Psoas muscle (tissue), 8 donors: Measurements from ENCODE around the gene SPDYE3. TPM values are rescaled to one million over a fixed set of nuclear protein-coding genes. Genes with fewer than 3 reads are reported as not detected.

Experiments
- ATAC-seq, 4 donors: fragments of 200-7000 bp; cut with Tn5 transposase; one replicate each; pipeline ENCODE4 v1.9.1; 2020; ENCODE audit warnings: moderate library complexity in 3 of 4, mild to moderate bottlenecking in 2 of 4
- DNase-seq, 2 donors: peaks; one replicate each; pipeline ENCODE4 v3.0.0-alpha.2; 2020
- H3K27ac ChIP-seq: fragments of 200-600 bp; one replicate; pipeline ENCODE4 v1.8.0; 2022
- H3K27me3 ChIP-seq, 3 donors: fragments of 200-600 bp in 1 of 3; one replicate each; pipeline versions ENCODE4 v1.6.1 to v1.8.0; 2013 to 2022; ENCODE audit warnings: low read length in 2 of 3, mild to moderate bottlenecking in 2 of 3, moderate library complexity in 1 of 3; ENCODE audit not compliant: insufficient read depth in 3 of 3
- H3K36me3 ChIP-seq, 2 donors: fragments of 200-600 bp in 1 of 2; one replicate each; pipeline versions ENCODE4 v1.6.1 to v1.8.0; 2013 to 2022; ENCODE audit warnings: low read depth in 1 of 2, mild to moderate bottlenecking in 1 of 2, moderate library complexity in 1 of 2; ENCODE audit not compliant: insufficient read depth in 1 of 2
- H3K4me1 ChIP-seq: fragments of 200-600 bp; one replicate; pipeline ENCODE4 v1.8.0; 2022
- H3K4me3 ChIP-seq: fragments of 200-600 bp; one replicate; pipeline ENCODE4 v1.8.0; 2022; ENCODE audit warnings: mild to moderate bottlenecking
- H3K9me3 ChIP-seq: fragments of 200-600 bp; one replicate; pipeline ENCODE4 v1.8.0; 2022
- CTCF ChIP-seq: fragments of 200-600 bp; IDR thresholded peaks from one replicate; pipeline ENCODE4 v1.8.0; 2022; ENCODE audit warnings: antibody characterized with exemption
- WGBS, 3 donors: extraction: QIAGEN DNeasy Blood & Tissue Kit; methylation state at CpG; one replicate each; pipeline versions ENCODE4 v1.1.6 to v1.1.7; 2013; 5-methylcytosine and 5-hydroxymethylcytosine counted together
- intact Hi-C, 2 donors: fragments of 100-400 bp; cut with DNase I; formaldehyde crosslinking; loops; one replicate each; pipeline versions ENCODE4 v1.11.0 to v1.14.2; 2022
- polyA plus RNA-seq, 3 donors: library from polyadenylated mRNA; stranded (reverse); fragments of 200-250 nt; gene quantifications; one replicate each; pipeline ENCODE4 v1.2.3, GENCODE V29; 2013
- total RNA-seq, 4 donors: library from RNA; stranded (reverse); fragmentation: NEBNext Ultra II Directional in 2 of 4; extraction: Animal tissue kit (Norgen Biotek cat#: 25700) in 2 of 4; gene quantifications; one replicate each; pipeline versions ENCODE4 v1.2.1 to v1.2.4, GENCODE V29; 2021 to 2023
- donor health status: healthy with polysubstance abuse.
- donor health status: DM: no; HTN: no; CAD: no; lungs with moderate emphysema.
- donor health status: Bipolar disorder and iron deficiency.
- donor health status: healthy.
- donor health status: DM: yes; HTN: yes; CAD: no.
- donor health status: DM: no; HTN: no; CAD: no.
- donor health status: DM: no; HTN: no; CAD: no.
- donor health status: DM: yes; HTN: yes; CAD: no.

Gene SPDYE3
- total and polyA plus RNA-seq, 7 donors, result 0.09 to 0.19 TPM; not detected in 5

DNA sequence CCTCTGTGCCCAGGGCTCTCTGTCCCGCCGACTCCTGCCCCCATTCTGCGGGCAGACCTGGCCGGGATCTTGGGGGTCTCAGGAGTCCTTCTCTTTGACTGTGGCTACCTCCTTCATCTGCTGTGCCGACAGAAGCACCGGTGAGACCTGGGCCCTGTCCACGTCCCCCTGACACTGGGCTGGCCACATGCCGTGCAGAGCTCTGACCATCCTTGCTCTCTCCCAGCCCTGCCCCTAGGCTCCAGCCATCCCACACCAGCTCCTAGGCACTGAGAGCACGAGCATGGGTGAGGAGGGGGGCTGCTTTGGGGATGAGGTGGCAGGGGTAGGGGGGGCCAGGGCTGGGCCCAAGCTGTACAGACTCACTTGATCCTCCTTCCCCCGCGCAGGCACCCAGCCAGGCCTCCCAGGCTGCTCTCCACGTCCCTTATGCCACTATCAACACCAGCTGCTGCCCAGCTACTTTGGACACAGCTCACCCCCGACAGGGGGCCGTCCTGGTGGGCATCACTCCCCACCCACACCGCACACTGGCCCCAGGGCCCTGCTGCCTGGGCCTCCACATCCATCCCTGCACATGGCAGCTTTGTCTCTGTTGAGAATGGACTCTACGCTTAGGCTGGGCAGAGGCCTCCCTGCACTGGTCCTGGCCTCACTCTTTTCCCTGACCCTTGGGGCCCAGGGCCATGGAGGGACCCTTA lies 45.6 kb downstream of the SPDYE3 start:
- 86 to 95% (median 87%) methylated on average over 13 to 16 of the region's 16 CpGs for WGBS, 3 donors

DNA sequence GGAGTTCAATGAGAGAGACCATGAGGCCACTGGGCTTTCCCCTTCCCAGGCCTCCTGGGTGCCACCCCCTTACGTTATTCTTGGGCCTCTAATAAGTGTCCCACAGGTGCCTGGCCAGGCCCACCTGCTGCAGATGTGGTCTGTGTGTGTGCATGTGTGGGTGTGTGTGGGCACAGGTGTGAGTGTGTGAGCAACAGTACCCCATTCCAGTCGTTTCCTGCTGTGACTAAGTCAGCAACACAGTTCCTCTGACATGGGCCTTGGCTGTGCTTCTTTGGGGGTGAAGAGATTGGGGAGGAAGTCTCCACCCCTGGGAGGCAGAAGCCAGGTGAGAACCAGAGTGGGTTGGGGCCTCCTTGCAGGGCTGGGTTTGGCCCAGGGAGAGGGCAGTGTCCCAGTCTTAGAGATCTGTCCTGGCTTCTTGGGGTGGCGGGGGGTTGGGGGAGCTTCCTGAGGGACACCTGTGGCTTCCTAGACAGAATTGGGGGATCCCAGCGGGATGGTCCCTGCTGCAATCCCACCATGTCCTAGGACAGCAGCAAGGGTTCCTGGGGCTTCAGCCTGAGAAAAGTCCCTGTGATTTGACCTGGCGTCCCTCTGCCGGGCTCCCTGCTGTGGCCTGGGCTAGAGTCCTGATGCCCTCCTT lies 46.3 kb downstream of the SPDYE3 start:
- Histone ChIP-seq H3K27me3 (no peaks in the 10 kb centered on the region), H3K4me3 (no peak overlapping the region), H3K36me3 (peaks cover 5 to 98% of the 10 kb centered on the region in 2 donors), H3K27ac (no peak overlapping the region), H3K9me3 (no peaks in the 10 kb centered on the region), H3K4me1 (no peaks in the 10 kb centered on the region)
- no peak for ATAC-seq
- DNase-seq, result no peak
- TF ChIP-seq CTCF, result no peak
- WGBS, 3 donors, result 77 to 79% (median 78%) methylated on average over 6 of the region's 6 CpGs
- intact Hi-C loops, result no loop called here

More for the DNA sequence above, 45.6 kb downstream of the SPDYE3 start:
- ATAC-seq, result no peak
- Histone ChIP-seq H3K4me1 (no peaks in the 10 kb centered on the region), H3K4me3 (no peak overlapping the region), H3K27ac (no peak overlapping the region), H3K27me3 (no peaks in the 10 kb centered on the region), H3K9me3 (no peaks in the 10 kb centered on the region), H3K36me3 (peaks cover 5 to 98% of the 10 kb centered on the region in 2 donors)
- intact Hi-C loops, result no loop called here
- TF ChIP-seq CTCF, result no peak
- DNase-seq, result peak in 1 of 2 donors; percentile 48

- peak in 1 of 2 donors; percentile 21 for DNase-seq
- intact Hi-C loops, result loop anchor here in 1 of 2 donors (5.0 kb wide), 1 partner anchor 36 kb away; no protein-coding TSS in a partner anchor
- TF ChIP-seq CTCF, result no peak
- H3K27me3 ChIP-seq, result no peaks in the 10 kb centered on the region
- no peaks in the 10 kb centered on the region for H3K4me1 ChIP-seq
- H3K27ac ChIP-seq, result no peak overlapping the region
- no peaks in the 10 kb centered on the region for H3K9me3 ChIP-seq
- H3K4me3 ChIP-seq, result no peak overlapping the region
- ATAC-seq, result no peak
- 85 to 92% (median 91%) methylated on average over 8 of the region's 8 CpGs for WGBS, 3 donors
- H3K36me3 ChIP-seq, result peaks cover 8 to 98% of the 10 kb centered on the region in 2 donors
Measured at GRCh38 chr7:100356416-100357068, 49.0 kb downstream of the SPDYE3 start.

DNA sequence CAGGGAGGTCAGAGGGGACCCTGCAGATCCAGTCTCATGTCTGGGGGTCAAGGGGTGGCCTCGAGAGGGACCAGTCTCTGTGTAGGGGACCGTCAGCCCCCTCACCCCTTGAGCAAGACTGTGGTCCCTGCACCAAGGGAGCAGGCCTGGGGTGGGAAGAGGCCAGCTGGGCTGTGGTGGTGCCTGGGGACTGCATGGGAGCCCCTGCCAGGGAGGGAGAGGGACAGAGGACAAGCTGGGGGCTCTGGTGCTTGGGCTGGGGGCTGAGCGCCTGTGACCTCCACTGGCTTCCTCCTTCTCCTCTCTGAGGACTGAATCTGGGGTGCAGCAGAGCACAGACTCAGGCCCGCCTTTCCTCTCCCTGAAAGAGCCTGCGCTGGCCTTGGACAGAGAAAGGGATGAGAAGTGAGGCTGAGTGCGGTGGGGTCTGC lies 49.6 kb downstream of the SPDYE3 start:
- H3K27me3 ChIP-seq, result no peaks in the 10 kb centered on the region
- intact Hi-C loops, result loop anchor here in 1 of 2 donors (5.0 kb wide), 1 partner anchor 35 kb away; no protein-coding TSS in a partner anchor
- 84 to 93% (median 85%) methylated on average over 6 of the region's 6 CpGs for whole genome bisulfite sequencing, 3 donors
- H3K9me3 ChIP-seq, result no peaks in the 10 kb centered on the region
- H3K4me1 ChIP-seq, result no peaks in the 10 kb centered on the region
- DNase-seq (peak in 1 of 2 donors; percentile 20), ATAC-seq (no peak)
- TF ChIP-seq CTCF, result no peak
- no peak overlapping the region for H3K27ac ChIP-seq
- peaks cover 8 to 99% of the 10 kb centered on the region in 2 donors for H3K36me3 ChIP-seq
- no peak overlapping the region for H3K4me3 ChIP-seq
